CD8-positive, alpha-beta memory T cell (primary cell): Measurements from ENCODE around the gene GRM8. TPM values are rescaled to one million over a fixed set of nuclear protein-coding genes. Genes with fewer than 3 reads are reported as not detected.
"Not testable (repeated sequence)": the region's sequence is repeated elsewhere in the genome, so short reads cannot be mapped to it uniquely, and the experiment has no call there.

Experiments used
- CTCF ChIA-PET: fragments of 350-600 bp; sonication (Branson Sonifier 250); formaldehyde crosslinking; loops from one replicate; lab custom pipeline; 2021; ENCODE audit warnings: antibody characterized with exemption; lab: Charles Lee
- POLR2A ChIA-PET: fragments of 350-600 bp; sonication (Branson Sonifier 250); formaldehyde crosslinking; loops from one replicate; lab custom pipeline; 2021; ENCODE audit warnings: antibody characterized with exemption; lab: Charles Lee
- DNase-seq, 5 donors: peaks; one replicate each; pipeline versions ENCODE4 v3.0.0 to v3.0.0-alpha.2; 2020 to 2022; ENCODE audit warnings: mixed read lengths in 1 of 5
- H3K27ac ChIP-seq: one replicate; pipeline ENCODE4 v1.7.0; 2013; ENCODE audit warnings: low read depth, mild to moderate bottlenecking, low read length, moderate library complexity
- H3K27me3 ChIP-seq: 2 replicates; pipeline ENCODE4 v1.7.0; 2013; ENCODE audit warnings: low read length, mild to moderate bottlenecking; ENCODE audit not compliant: insufficient read depth, poor library complexity, severe bottlenecking
- H3K36me3 ChIP-seq: 2 replicates; pipeline ENCODE4 v1.7.0; 2013; ENCODE audit warnings: mild to moderate bottlenecking, low read length, moderate library complexity; ENCODE audit not compliant: insufficient read depth
- H3K4me1 ChIP-seq: 2 replicates; pipeline ENCODE4 v1.7.0; 2013; ENCODE audit warnings: mild to moderate bottlenecking, low read length, moderate library complexity; ENCODE audit not compliant: insufficient read depth
- H3K4me3 ChIP-seq: 2 replicates; pipeline ENCODE4 v1.7.0; 2013; ENCODE audit warnings: mild to moderate bottlenecking, low read length
- H3K9me3 ChIP-seq: 2 replicates; pipeline ENCODE4 v1.7.0; 2013; ENCODE audit warnings: mild to moderate bottlenecking, low read length
- H3K27ac Mint-ChIP-seq, 8 donors: one replicate each; pipeline ENCODE4 v1.8.0; 2020 to 2021; ENCODE audit warnings: mixed read lengths in 8 of 8, mild to moderate bottlenecking in 6 of 8, inconsistent platforms in 3 of 8, moderate library complexity in 3 of 8
- H3K27me3 Mint-ChIP-seq, 2 donors: one replicate each; pipeline ENCODE4 v1.8.0; 2020 to 2021; ENCODE audit warnings: mixed read lengths in 2 of 2, mild to moderate bottlenecking in 1 of 2, moderate library complexity in 1 of 2
- H3K36me3 Mint-ChIP-seq, 3 donors: one replicate each; pipeline ENCODE4 v1.8.0; 2020 to 2021; ENCODE audit warnings: mixed read lengths in 3 of 3, inconsistent platforms in 1 of 3, mild to moderate bottlenecking in 1 of 3
- H3K4me1 Mint-ChIP-seq, 3 donors: one replicate each; pipeline ENCODE4 v1.8.0; 2020 to 2021; ENCODE audit warnings: mixed read lengths in 3 of 3, inconsistent platforms in 1 of 3, mild to moderate bottlenecking in 1 of 3
- H3K4me3 Mint-ChIP-seq, 7 donors: one replicate each; pipeline ENCODE4 v1.8.0; 2020 to 2021; ENCODE audit warnings: mixed read lengths in 7 of 7, mild to moderate bottlenecking in 6 of 7, moderate library complexity in 4 of 7, inconsistent platforms in 2 of 7
- H3K9me3 Mint-ChIP-seq, 5 donors: one replicate each; pipeline ENCODE4 v1.8.0; 2020 to 2022; ENCODE audit warnings: mixed read lengths in 5 of 5, mild to moderate bottlenecking in 3 of 5, moderate library complexity in 2 of 5, inconsistent platforms in 1 of 5
- polyA plus RNA-seq: library from polyadenylated mRNA; unstranded; fragments of 300-500 nt; fragmentation: Illumina TruSeq; gene quantifications from one replicate; pipeline ENCODE4 v1.2.3, GENCODE V29; 2021
- total RNA-seq, 2 experiments: library from RNA; stranded (reverse); gene quantifications; one replicate each; pipeline ENCODE4 v1.2.3, GENCODE V29; 2021

Gene GRM8
- total and polyA plus RNA-seq, 3 experiments from 2014 or later, result not detected

DNA sequence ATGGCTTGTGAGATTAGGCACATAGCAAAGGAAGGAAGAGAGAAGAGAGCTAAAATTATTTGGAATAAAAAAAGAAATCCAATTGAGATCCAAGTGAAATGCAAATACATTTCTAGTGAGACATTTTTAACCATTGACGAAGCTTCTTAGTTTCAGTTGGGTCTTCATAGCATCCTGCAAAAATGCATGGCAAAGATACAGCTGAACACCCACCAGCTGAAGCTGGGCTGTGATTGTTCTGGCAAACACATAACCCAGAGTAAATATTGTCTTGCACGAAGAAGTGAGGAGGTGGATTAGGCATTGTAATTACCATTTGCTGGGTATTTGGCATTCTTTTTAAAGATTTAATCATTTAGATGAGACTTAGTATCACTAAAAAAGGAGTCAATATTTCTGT is 409.4 kb downstream of the GRM8 start:
- Histone ChIP-seq H3K9me3 (no peaks in the 10 kb centered on the region), H3K36me3 (no peaks in the 10 kb centered on the region), H3K4me3 (no peak overlapping the region), H3K4me1 (no peaks in the 10 kb centered on the region), H3K27ac (no peak overlapping the region), H3K27me3 (no peaks in the 10 kb centered on the region)
- Mint-ChIP-seq H3K9me3 (peaks cover 0 to 5% (median 0%) of the 10 kb centered on the region in 5 donors), H3K27ac (no peak overlapping the region), H3K4me1 (no peaks in the 10 kb centered on the region), H3K36me3 (no peaks in the 10 kb centered on the region), H3K27me3 (peaks cover 0 to 1% of the 10 kb centered on the region in 2 donors), H3K4me3 (no peak overlapping the region)
- POLR2A ChIA-PET, result no interaction called here
- CTCF ChIA-PET, result no interaction called here
- DNase-seq, result no peak

DNA sequence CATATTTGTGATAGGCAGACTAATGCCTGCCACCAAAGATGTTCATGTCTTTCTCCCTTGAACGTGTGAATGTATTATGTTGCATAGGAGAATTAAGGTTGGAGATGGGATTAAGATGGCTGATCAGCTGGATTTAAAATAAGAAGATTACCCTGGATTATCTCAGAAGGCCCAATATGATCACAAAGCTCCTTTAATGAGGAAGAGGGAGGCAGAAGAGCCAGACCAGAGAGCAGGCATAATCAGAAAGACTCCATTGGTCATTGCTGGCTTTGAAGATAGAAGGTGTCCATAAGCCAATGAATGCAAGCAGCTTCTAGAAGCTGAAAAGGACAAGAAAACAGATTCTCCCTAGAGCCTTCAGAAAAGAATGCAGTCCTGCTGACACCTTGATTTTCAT is 410.3 kb downstream of the GRM8 start:
- H3K36me3 Mint-ChIP-seq, result no peaks in the 10 kb centered on the region
- Histone ChIP-seq H3K9me3 (no peaks in the 10 kb centered on the region), H3K27ac (no peak overlapping the region), H3K4me3 (no peak overlapping the region), H3K36me3 (no peaks in the 10 kb centered on the region), H3K27me3 (no peaks in the 10 kb centered on the region), H3K4me1 (no peaks in the 10 kb centered on the region)
- CTCF ChIA-PET, result no interaction called here
- H3K27me3 Mint-ChIP-seq, result peaks cover 0 to 1% of the 10 kb centered on the region in 2 donors
- no peaks in the 10 kb centered on the region for H3K9me3 Mint-ChIP-seq
- DNase-seq, result no peak
- H3K27ac Mint-ChIP-seq, result no peak overlapping the region
- POLR2A ChIA-PET, result no interaction called here
- H3K4me1 Mint-ChIP-seq, result no peaks in the 10 kb centered on the region
- H3K4me3 Mint-ChIP-seq, result no peak overlapping the region

DNA sequence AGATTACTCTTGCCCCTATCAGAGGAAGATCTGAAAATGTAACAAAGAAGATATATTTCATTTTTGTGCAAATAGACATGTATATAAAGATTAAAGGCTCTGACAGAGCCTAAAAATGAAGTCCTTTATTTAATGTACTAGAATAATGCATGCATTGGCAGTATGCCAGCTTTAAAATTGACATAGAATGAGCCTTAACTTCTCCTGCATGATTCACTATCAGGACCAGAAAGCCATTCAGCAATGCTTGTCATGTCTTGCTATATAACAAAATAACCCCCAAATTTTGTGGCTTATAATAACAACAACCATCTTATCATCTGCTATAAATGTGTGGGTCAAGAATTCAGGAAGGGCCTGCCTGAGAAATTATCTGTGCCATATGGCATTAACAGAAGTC is 411.9 kb downstream of the GRM8 start:
- DNase-seq, result no peak
- Histone ChIP-seq H3K9me3 (no peaks in the 10 kb centered on the region), H3K36me3 (no peaks in the 10 kb centered on the region), H3K4me1 (no peaks in the 10 kb centered on the region), H3K4me3 (no peak overlapping the region), H3K27ac (no peak overlapping the region), H3K27me3 (no peaks in the 10 kb centered on the region)
- Mint-ChIP-seq H3K4me1 (no peaks in the 10 kb centered on the region), H3K9me3 (no peaks in the 10 kb centered on the region), H3K4me3 (no peak overlapping the region), H3K27me3 (peaks cover 0 to 1% of the 10 kb centered on the region in 2 donors), H3K27ac (no peak overlapping the region), H3K36me3 (no peaks in the 10 kb centered on the region)
- ChIA-PET POLR2A (no interaction called here), CTCF (no interaction called here)

DNA sequence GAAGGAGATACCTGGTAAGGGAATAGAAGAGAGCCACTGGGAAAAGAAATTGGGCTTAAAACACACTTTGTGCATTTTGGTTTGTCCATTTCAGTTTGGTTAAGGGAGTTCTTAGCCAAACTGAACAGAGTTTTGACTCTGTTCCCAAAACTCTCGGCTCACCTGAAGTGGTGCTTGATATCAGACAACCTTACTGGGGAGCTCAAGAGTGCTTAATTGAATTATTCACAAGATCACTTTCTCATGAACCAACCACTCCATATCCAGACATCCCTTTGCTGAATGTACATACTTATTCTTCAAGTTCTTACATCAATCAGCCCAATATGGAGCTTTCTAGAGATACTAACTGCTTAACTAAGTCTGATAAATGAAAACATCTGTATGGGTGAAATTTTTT is 413.1 kb downstream of the GRM8 start:
- Mint-ChIP-seq H3K27ac (no peak overlapping the region), H3K36me3 (no peaks in the 10 kb centered on the region), H3K4me3 (no peak overlapping the region), H3K9me3 (no peaks in the 10 kb centered on the region), H3K27me3 (peaks cover 0 to 1% of the 10 kb centered on the region in 2 donors), H3K4me1 (no peaks in the 10 kb centered on the region)
- Histone ChIP-seq H3K27me3 (no peaks in the 10 kb centered on the region), H3K4me1 (no peaks in the 10 kb centered on the region), H3K9me3 (no peaks in the 10 kb centered on the region), H3K4me3 (no peak overlapping the region), H3K27ac (no peak overlapping the region), H3K36me3 (no peaks in the 10 kb centered on the region)
- POLR2A ChIA-PET, result no interaction called here
- no peak for DNase-seq
- CTCF ChIA-PET, result no interaction called here

DNA sequence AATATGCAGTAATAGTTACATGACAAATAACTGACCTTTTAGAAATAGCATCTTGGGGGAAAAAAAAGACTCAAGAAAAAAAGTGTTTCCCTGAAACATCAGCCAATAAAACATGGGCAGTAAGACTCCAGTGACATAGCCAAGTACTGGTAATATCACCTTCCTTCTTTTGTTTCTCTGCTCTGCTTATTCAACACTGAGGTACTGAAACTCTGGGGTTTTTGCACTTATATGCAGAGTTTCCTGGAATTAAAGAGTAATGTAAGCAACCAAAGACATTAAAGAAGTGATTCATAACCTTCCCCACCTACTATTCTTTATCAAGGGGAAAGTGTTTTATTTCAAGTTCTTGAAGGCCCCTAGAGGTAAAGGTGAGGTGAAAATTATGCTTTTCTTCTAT is 414.5 kb downstream of the GRM8 start:
- no peak overlapping the region for H3K27ac ChIP-seq
- Mint-ChIP-seq H3K9me3 (no peaks in the 10 kb centered on the region), H3K27me3 (peaks cover 0 to 1% of the 10 kb centered on the region in 2 donors), H3K4me3 (no peak overlapping the region), H3K36me3 (no peaks in the 10 kb centered on the region), H3K27ac (no peak overlapping the region), H3K4me1 (no peaks in the 10 kb centered on the region)
- no peak overlapping the region for H3K4me3 ChIP-seq
- ChIA-PET CTCF (no interaction called here), POLR2A (no interaction called here)
- H3K27me3 ChIP-seq, result no peaks in the 10 kb centered on the region
- DNase-seq, result no peak
- no peaks in the 10 kb centered on the region for H3K9me3 ChIP-seq
- H3K36me3 ChIP-seq, result no peaks in the 10 kb centered on the region
- no peaks in the 10 kb centered on the region for H3K4me1 ChIP-seq

DNA sequence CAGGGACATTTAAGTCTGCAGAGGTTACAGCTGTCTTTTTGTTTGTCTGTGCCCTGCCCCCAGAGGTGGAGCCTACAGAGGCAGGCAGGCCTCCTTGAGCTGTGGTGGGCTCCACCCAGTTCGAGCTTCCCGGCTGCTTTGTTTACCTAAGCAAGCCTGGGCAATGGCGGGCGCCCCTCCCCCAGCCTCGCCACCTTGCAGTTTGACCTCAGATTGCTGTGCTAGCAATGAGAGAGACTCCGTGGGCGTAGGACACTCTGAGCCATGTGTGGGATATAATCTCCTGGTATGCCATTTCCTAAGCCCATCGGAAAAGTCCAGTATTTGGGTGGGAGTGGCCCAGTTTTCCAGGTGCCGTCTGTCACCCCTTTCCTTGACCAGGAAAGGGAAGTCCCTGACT is 421.5 kb downstream of the GRM8 start:
- CTCF ChIA-PET, H3K36me3 ChIP-seq, H3K9me3 Mint-ChIP-seq, H3K9me3 ChIP-seq, H3K27ac Mint-ChIP-seq, H3K36me3 Mint-ChIP-seq, H3K4me3 Mint-ChIP-seq, H3K4me3 ChIP-seq, H3K27me3 ChIP-seq, H3K4me1 Mint-ChIP-seq, H3K27me3 Mint-ChIP-seq, DNase-seq, POLR2A ChIA-PET, H3K27ac ChIP-seq, H3K4me1 ChIP-seq: not testable (repeated sequence)

DNA sequence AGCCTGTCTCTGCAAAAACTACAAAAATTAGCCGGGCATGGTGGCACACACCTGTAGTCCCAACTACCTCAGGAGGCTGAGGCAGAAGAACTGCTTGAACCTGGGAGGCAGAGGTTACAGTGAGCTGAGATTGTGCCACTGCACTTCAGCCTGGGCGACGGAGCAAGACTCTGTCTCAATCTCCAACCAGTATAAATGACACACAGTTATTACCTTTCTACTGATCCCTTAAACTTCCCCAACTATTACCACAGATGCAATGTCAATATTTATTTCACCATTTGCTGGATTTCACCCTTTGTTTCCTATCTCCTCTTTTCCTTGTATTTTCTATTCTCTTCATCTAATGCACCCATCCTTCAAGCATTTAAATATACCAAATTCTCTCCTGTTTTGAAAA is 431.8 kb downstream of the GRM8 start:
- no peak for DNase-seq
- no peak overlapping the region for H3K27ac ChIP-seq
- no peaks in the 10 kb centered on the region for H3K36me3 ChIP-seq
- H3K4me3 ChIP-seq, result no peak overlapping the region
- Mint-ChIP-seq H3K4me3 (no peak overlapping the region), H3K36me3 (no peaks in the 10 kb centered on the region), H3K4me1 (no peaks in the 10 kb centered on the region), H3K27ac (no peak overlapping the region), H3K9me3 (peaks cover 0 to 5% (median 2%) of the 10 kb centered on the region in 5 donors), H3K27me3 (peaks cover 0 to 3% of the 10 kb centered on the region in 2 donors)
- CTCF ChIA-PET, result no interaction called here
- no peaks in the 10 kb centered on the region for H3K27me3 ChIP-seq
- POLR2A ChIA-PET, result no interaction called here
- H3K9me3 ChIP-seq, result no peaks in the 10 kb centered on the region
- no peaks in the 10 kb centered on the region for H3K4me1 ChIP-seq

DNA sequence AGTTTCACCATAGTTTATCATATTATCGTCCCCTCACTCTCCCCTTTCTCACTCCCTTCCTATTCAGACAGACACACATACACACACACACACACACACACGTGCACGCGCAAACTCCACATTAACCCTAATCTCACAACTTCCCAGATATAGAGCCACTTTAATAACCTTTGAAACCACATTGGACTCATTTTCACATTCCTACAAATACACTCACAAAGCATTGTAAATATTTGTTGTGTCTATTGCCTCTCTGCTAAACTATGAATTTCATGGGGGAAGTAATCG is 433.6 kb downstream of the GRM8 start:
- no peaks in the 10 kb centered on the region for H3K27me3 ChIP-seq
- POLR2A ChIA-PET, result no interaction called here

More for the DNA sequence above, 433.6 kb downstream of the GRM8 start:
- Histone ChIP-seq H3K9me3 (no peaks in the 10 kb centered on the region), H3K4me3 (no peak overlapping the region), H3K4me1 (no peaks in the 10 kb centered on the region), H3K36me3 (no peaks in the 10 kb centered on the region), H3K27ac (no peak overlapping the region)
- H3K36me3 Mint-ChIP-seq, result no peaks in the 10 kb centered on the region
- H3K9me3 Mint-ChIP-seq, result peaks cover 0 to 4% (median 2%) of the 10 kb centered on the region in 5 donors
- H3K4me3 Mint-ChIP-seq, result no peak overlapping the region
- DNase-seq, result no peak
- H3K4me1 Mint-ChIP-seq, result no peaks in the 10 kb centered on the region
- CTCF ChIA-PET, result no interaction called here
- H3K27me3 Mint-ChIP-seq, result peaks cover 0 to 3% of the 10 kb centered on the region in 2 donors
- H3K27ac Mint-ChIP-seq, result no peak overlapping the region
